Activated naive CD8-positive, alpha-beta T cell treated with anti-CD3 and anti-CD28 coated beads for 36 hours (primary cell): ENCODE results near the gene XIAP. TPM values are rescaled to one million over a fixed set of nuclear protein-coding genes. Genes with fewer than 3 reads are reported as not detected.
"Not testable (repeated sequence)": the region's sequence is repeated elsewhere in the genome, so short reads cannot be mapped to it uniquely, and the experiment has no call there.

Source experiments
- DNase-seq: peaks from one replicate; pipeline ENCODE4 v3.0.0; 2021
- H3K27ac Mint-ChIP-seq: one replicate; pipeline ENCODE4 v1.8.0; 2022; ENCODE audit warnings: mild to moderate bottlenecking, moderate library complexity, mixed read lengths
- H3K27me3 Mint-ChIP-seq: one replicate; pipeline ENCODE4 v1.8.0; 2022; ENCODE audit warnings: mild to moderate bottlenecking, mixed read lengths
- H3K36me3 Mint-ChIP-seq: one replicate; pipeline ENCODE4 v1.8.0; 2021; ENCODE audit warnings: mild to moderate bottlenecking, mixed read lengths
- H3K4me1 Mint-ChIP-seq: one replicate; pipeline ENCODE4 v1.8.0; 2021; ENCODE audit warnings: mixed read lengths
- H3K4me3 Mint-ChIP-seq: one replicate; pipeline ENCODE4 v1.8.0; 2022; ENCODE audit warnings: mild to moderate bottlenecking, moderate library complexity, mixed read lengths
- H3K9me3 Mint-ChIP-seq: one replicate; pipeline ENCODE4 v1.8.0; 2022; ENCODE audit warnings: mixed read lengths
- total RNA-seq, 2 experiments: library from RNA; stranded (reverse); gene quantifications; one replicate each; pipeline ENCODE4 v1.2.3, GENCODE V29; 2021

The XIAP gene
- total RNA-seq, result 10 to 100 TPM; 23.7 to 26.7 TPM

DNA sequence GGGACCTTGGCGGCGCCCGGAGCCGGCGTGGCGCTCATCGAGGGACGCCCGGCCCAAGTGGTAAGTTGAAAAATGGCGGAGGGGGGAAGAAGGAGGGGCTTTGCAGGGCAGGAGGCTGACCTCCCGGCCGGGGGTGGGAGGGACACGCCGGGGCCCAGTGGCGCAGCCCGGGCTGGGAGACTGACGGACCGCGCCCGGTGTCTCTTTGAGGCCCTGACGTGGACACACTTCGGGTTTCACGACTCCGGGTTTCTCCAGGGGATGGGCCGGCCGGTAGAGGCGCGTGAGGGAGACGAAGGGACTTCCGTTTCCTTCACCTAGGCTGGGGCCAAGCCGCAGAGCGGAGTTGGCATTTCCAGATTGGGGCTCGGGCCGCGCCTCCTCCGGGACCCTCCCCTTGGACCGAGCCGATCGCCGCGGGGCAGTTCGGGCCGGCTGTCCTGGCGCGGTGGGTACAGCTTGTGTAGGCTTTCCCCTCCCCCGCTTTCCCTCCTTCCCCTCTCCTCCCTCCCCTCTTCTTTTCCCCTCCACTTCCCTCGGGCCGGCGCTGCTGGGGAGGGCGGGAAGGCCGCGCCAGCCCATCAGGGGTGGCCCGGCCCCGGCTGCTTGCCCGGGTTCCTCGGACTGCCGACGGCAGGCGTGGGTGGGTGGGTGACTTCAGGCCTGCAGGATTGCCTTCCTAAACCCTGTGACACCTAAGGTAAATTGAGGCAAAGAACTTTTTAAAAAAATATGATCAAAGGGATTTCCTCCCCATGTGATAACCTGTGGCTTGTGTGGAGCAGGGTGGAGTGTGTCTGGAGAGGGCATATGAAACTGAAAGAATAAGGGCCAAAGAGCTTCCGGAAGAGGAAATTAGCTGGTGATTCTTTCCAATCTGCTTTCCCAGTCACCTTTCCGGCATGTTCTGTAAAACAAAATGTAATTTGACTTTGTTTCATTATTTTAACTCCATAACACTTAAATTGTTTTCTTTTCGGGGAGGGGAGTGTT lies at the start of gene XIAP:
TSS of gene XIAP (plus strand) at position 208 of the 993 bp plus-strand sequence. CDS start 25,610 bp downstream, outside the sequence.
- peaks cover 5% of the 10 kb centered on the region for H3K4me1 Mint-ChIP-seq
- peak within 1 kb of the TSS; percentile 88 for H3K4me3 Mint-ChIP-seq
- H3K36me3 Mint-ChIP-seq, result peaks cover 9% of the 10 kb centered on the region
- peak; percentile 79 for DNase-seq
- peak within 1 kb of the TSS; percentile 89 for H3K27ac Mint-ChIP-seq
- no peaks in the 10 kb centered on the region for H3K9me3 Mint-ChIP-seq
- H3K27me3 Mint-ChIP-seq, result no peaks in the 10 kb centered on the region

DNA sequence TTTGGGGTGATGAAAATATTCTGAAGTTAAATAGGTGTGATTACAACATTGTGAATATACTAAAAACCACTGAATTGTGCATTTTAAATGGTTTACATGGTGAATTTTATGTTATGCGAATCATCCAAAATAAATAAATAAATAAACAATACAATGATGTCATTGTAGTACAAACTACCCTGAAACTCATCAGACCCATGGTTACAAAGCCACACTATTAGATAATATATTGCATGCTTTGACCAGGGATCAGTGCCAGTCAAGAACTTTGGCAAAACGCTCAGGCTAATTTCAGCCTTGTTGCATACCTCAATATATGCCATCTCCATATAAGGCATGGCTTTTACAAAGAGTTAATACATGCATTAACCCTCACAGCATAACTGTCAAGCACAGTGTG lies 45.5 kb upstream of the XIAP start:
- Mint-ChIP-seq H3K4me3 (no peak overlapping the region), H3K4me1 (no peaks in the 10 kb centered on the region), H3K36me3 (no peaks in the 10 kb centered on the region), H3K27ac (no peak overlapping the region), H3K9me3 (no peaks in the 10 kb centered on the region), H3K27me3 (no peaks in the 10 kb centered on the region)
- DNase-seq, result no peak

DNA sequence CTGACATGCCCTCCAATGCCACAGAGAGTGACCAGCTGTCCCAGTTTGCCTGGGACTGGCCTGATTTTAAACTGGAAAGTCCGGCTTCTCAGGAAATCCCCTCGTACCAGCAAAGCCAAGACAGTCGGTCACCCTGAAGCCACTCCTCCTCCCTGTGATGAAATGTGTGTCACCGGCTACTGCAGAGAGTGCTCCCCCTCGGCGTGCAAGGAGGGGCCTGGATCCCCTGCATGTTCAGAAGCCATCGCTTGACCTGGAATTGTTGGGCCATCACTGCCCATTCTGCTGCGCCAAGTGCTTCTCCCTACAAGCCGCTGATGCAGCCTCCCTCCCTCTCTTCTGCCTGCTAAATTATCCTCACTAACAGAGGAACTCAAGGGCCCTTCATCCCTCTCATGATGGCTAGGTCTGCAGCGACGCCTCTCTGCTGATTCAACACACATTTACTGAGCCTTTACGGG lies 44.9 kb upstream of the XIAP start:
- not testable (repeated sequence) for H3K4me3 Mint-ChIP-seq, H3K36me3 Mint-ChIP-seq, DNase-seq, H3K27ac Mint-ChIP-seq, H3K9me3 Mint-ChIP-seq, H3K27me3 Mint-ChIP-seq, H3K4me1 Mint-ChIP-seq

DNA sequence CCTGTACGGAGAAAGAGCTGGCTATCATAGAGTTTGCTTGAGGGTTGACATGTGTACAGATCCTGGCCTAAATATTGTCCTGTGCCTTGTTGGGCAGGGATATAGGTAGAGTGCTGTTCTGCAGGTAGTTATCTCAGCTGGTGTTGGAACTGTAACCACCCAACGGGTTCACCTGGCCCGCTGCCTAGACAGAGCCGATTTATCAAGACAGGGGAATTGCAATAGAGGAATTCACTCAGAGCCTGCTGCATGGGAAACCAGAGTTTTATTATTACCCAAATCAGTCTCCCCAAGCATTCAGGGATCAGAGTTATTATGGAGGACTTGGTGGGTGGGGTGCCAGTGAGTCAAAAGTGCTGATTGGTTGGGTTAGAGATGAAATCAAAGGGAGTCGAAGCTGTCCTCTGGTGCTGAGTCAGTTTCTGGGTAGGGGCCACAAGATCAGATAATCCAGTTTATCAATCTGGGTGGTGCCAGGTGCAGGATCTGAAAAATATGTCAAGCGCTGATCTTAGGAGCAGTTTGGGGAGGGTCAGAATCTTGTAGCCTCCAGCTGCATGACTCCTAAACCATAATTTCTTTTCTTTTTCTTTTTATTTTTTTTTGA lies 42.5 kb upstream of the XIAP start:
- Mint-ChIP-seq H3K9me3 (no peaks in the 10 kb centered on the region), H3K4me1 (no peaks in the 10 kb centered on the region), H3K4me3 (no peak overlapping the region), H3K27ac (no peak overlapping the region), H3K27me3 (no peaks in the 10 kb centered on the region), H3K36me3 (no peaks in the 10 kb centered on the region)
- DNase-seq, result no peak

DNA sequence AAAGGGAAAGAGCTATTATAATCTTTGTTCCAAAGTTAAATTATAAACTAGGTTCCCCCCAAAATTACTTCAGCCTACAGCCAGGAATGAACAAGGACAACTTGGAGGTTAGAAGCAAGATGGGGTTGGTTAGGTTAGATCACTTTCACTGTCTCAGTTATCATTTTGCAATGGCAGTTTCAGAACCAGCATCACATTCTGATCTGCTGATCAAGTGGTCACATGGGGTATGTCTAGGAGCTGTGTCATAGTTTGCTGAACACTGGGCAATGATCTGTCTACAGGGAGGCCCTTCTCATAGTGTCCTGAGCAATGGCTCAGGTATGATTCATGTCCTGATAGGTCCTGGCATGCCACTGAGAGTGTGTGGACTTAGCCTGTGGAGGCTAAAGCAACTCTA lies 41.6 kb upstream of the XIAP start:
- H3K36me3 Mint-ChIP-seq, result no peaks in the 10 kb centered on the region
- H3K9me3 Mint-ChIP-seq, result no peaks in the 10 kb centered on the region
- no peak for DNase-seq
- no peak overlapping the region for H3K4me3 Mint-ChIP-seq
- H3K27me3 Mint-ChIP-seq, result no peaks in the 10 kb centered on the region
- no peak overlapping the region for H3K27ac Mint-ChIP-seq
- H3K4me1 Mint-ChIP-seq, result no peaks in the 10 kb centered on the region

DNA sequence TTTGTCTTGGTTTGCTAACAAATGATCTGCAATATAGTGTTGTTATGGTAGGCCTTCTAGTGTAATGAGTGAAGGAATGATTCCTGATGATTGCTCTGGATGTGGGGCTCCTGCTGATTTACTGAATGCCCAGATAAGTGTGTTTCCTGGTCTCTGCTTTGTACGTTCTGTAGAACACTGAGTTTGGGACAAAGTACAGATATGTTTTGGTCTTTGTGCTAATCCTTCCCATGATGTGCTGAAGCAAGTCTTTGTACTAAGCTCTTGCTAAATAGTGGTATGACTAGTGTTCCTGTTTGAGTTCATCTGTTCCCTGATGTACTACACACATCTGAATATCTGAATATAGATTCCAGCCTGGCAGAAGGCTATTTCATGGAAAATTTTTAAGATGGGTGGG lies 36.9 kb upstream of the XIAP start:
- H3K27me3 Mint-ChIP-seq, result no peaks in the 10 kb centered on the region
- no peaks in the 10 kb centered on the region for H3K9me3 Mint-ChIP-seq
- H3K27ac Mint-ChIP-seq, result no peak overlapping the region
- no peak overlapping the region for H3K4me3 Mint-ChIP-seq
- DNase-seq, result no peak
- H3K36me3 Mint-ChIP-seq, result no peaks in the 10 kb centered on the region
- no peaks in the 10 kb centered on the region for H3K4me1 Mint-ChIP-seq

GRCh38 chrX:123830309-123830708 lies 29.5 kb upstream of the XIAP start:
- Mint-ChIP-seq H3K4me1 (peaks cover 2% of the 10 kb centered on the region), H3K27ac (no peak overlapping the region), H3K27me3 (no peaks in the 10 kb centered on the region), H3K4me3 (no peak overlapping the region), H3K36me3 (no peaks in the 10 kb centered on the region), H3K9me3 (no peaks in the 10 kb centered on the region)
- no peak for DNase-seq

DNA sequence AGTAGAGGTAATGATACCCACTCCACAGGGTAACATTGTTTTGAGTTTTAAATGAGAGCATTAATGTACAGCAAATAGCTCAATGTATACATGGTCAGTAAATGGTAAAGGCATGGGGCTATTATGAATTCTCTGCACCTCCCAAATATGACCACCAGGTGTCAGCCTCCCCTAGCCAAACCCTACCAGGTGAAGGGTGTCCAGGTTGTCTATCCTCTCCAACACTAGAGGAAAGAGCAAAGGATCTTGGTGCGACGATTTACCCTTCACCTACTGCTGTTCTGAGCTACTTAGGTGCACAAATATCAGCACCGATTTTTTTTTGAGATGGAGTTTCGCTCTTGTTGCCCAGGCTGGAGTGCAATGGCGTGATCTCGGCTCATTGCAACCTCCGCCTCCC lies 26.5 kb upstream of the XIAP start:
- peaks cover 2% of the 10 kb centered on the region for H3K4me1 Mint-ChIP-seq
- H3K27me3 Mint-ChIP-seq, result no peaks in the 10 kb centered on the region
- H3K36me3 Mint-ChIP-seq, result no peaks in the 10 kb centered on the region

DNA sequence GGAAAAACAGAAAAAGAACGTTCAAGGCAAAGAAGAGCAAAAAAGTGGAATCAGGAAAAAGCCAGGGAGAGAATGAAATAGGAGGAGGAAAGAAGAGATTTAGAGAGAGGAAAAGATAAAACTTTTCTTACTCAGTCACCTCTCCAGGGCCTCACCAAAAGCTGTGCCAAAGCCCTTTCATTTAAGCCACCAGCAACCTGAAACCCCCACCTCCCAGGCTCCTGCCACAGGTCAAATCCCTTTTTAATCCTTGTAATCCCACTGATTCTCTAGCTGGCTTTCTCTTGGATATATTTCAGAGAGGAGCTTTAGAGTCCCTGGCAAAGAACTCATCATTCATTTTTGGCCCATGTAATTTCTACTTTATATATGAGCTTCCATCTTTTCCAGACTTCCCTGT lies 25.7 kb upstream of the XIAP start:
- DNase-seq, result no peak
- H3K27me3 Mint-ChIP-seq, result no peaks in the 10 kb centered on the region
- H3K27ac Mint-ChIP-seq, result no peak overlapping the region
- peaks cover 2% of the 10 kb centered on the region for H3K4me1 Mint-ChIP-seq
- H3K36me3 Mint-ChIP-seq, result no peaks in the 10 kb centered on the region
- H3K4me3 Mint-ChIP-seq, result no peak overlapping the region
- no peaks in the 10 kb centered on the region for H3K9me3 Mint-ChIP-seq

More for the DNA sequence above, 26.5 kb upstream of the XIAP start:
- Mint-ChIP-seq H3K9me3 (no peaks in the 10 kb centered on the region), H3K27ac (no peak overlapping the region), H3K4me3 (no peak overlapping the region)
- peak; percentile 46 for DNase-seq

- H3K4me3 Mint-ChIP-seq, result no peak overlapping the region
- DNase-seq, result peak; percentile 24
- no peaks in the 10 kb centered on the region for H3K36me3 Mint-ChIP-seq
- no peaks in the 10 kb centered on the region for H3K9me3 Mint-ChIP-seq
- H3K27me3 Mint-ChIP-seq, result no peaks in the 10 kb centered on the region
- no peaks in the 10 kb centered on the region for H3K4me1 Mint-ChIP-seq
- no peak overlapping the region for H3K27ac Mint-ChIP-seq
Observed at GRCh38 chrX:123835661-123836371, 24.0 kb upstream of the XIAP start.

DNA sequence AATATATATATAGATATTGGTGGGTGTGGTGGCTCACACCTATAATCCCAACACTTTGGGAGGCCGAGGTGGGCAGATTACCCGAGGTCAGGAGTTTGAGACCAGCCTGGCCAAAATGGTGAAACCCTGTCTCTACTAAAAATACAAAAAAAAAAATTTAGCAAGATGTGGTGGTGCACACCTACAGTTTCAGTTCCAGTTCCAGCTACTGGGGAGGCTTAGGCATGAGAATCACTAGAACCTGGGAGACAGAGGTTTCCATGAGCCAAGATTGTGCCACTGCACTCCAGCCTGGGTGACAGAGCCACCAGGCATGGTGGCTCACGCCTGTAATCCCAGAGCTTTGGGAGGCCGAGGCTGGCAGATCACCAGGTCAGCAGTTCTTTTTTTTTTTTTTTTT lies 14.7 kb upstream of the XIAP start:
- not testable (repeated sequence) for H3K27ac Mint-ChIP-seq, H3K27me3 Mint-ChIP-seq, DNase-seq, H3K4me3 Mint-ChIP-seq, H3K36me3 Mint-ChIP-seq, H3K4me1 Mint-ChIP-seq, H3K9me3 Mint-ChIP-seq

DNA sequence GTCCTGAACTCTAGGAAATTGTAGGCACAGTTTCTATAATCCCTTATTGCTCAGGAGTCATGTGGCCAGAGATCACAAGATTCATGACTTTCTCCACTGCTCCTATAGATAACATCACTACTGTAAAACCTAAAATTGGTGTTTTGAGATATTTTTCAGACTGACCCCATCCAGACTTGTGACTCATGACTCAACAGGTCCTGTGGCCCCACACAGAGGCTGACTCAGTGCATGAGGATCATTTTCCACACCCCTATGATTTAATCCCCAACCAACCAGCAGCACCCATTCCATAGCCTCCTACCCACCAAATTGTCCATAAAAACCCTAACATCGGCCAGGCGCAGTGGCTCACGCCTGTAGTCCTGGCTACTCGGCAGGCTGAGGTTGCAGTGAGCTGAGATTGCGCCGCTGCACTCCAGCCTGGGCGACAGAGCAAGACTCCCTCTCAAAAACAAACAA lies 13.2 kb upstream of the XIAP start:
- Mint-ChIP-seq H3K27me3 (no peaks in the 10 kb centered on the region), H3K27ac (no peak overlapping the region), H3K4me3 (no peak overlapping the region), H3K9me3 (no peaks in the 10 kb centered on the region), H3K36me3 (no peaks in the 10 kb centered on the region), H3K4me1 (no peaks in the 10 kb centered on the region)
- no peak for DNase-seq

- Mint-ChIP-seq H3K4me3 (no peak overlapping the region), H3K27me3 (no peaks in the 10 kb centered on the region), H3K27ac (no peak overlapping the region), H3K9me3 (no peaks in the 10 kb centered on the region), H3K4me1 (no peaks in the 10 kb centered on the region), H3K36me3 (no peaks in the 10 kb centered on the region)
- no peak for DNase-seq
Observed at GRCh38 chrX:123847056-123847455, 12.8 kb upstream of the XIAP start.

DNA sequence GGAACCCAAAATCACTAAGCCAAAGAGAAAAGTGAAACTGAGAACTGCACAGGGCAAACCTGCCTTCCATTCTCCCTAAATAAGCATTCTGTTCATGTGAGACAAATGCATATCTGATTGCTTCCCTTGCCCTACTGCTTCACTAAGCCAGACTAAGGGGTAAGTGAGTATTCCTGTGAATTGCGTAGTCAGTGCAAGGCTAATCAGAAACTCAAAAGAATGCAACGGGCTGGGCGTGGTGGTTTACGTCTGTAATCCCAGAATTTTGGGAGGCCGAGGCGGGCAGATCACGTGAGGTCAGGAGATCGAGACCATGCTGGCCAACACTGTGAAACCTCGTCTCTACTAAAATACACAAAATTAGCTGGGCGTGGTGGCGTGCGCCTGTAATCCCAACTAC lies 10.8 kb upstream of the XIAP start:
- Mint-ChIP-seq H3K9me3 (no peaks in the 10 kb centered on the region), H3K27ac (no peak overlapping the region), H3K27me3 (no peaks in the 10 kb centered on the region), H3K4me3 (no peak overlapping the region), H3K36me3 (no peaks in the 10 kb centered on the region), H3K4me1 (peaks cover under 1% of the 10 kb centered on the region)
- DNase-seq, result no peak

GRCh38 chrX:123849906-123850305 lies 9.9 kb upstream of the XIAP start:
- H3K4me3 Mint-ChIP-seq, H3K27me3 Mint-ChIP-seq, H3K9me3 Mint-ChIP-seq, H3K36me3 Mint-ChIP-seq, DNase-seq, H3K27ac Mint-ChIP-seq, H3K4me1 Mint-ChIP-seq: not testable (repeated sequence)
